ENCODE results near the gene VASN. TPM values are rescaled to one million over a fixed set of nuclear protein-coding genes. Genes with fewer than 3 reads are reported as not detected.
"Not testable (repeated sequence)": the region's sequence is repeated elsewhere in the genome, so short reads cannot be mapped to it uniquely, and the experiment has no call there.

Gene VASN
- total and polyA plus RNA-seq, 8 donors = 11.3 to 28.3 (median 16.7) TPM

DNA sequence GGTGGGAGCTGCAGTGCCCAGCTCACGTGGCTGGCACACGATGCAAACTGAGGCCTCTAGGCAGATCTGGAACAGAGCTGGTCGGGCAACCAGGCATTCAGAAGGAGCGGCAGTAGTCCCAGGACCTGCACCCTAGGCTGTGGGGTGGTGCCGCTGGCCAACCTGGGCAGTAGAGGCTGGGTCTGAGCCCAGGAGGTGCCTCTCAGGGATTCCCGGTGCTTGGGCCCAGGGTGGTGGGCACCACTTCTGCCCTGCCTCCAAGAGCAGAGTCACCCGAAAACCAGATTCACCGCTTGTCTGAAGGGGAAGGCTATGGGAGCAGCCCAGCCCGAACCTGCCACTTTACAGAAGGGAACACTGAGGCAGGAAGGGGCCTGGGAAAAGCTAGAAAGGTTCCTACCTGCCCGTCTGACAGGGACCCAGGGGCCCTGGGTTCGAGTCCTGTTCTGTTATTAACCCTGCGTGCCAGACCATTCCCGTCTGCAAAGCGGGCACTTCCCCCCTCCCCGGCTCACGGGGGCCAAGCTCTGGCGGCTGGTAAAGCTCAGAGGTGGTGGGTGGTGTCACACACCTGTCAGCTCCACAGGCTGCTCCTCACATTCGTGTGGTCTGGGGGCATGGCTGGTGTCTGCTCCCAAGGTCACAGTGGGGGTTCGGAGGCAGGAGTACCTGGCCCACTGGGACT lies 38.9 kb upstream of the VASN start:
- Histone ChIP-seq H3K4me1 (peaks cover 18 to 34% of the 10 kb centered on the region in 2 donors), H3K27me3 (peaks cover 0 to 9% of the 10 kb centered on the region in 2 donors), H3K9me3 (no peaks in the 10 kb centered on the region), H3K36me3 (peaks cover 0 to 55% of the 10 kb centered on the region in 2 donors), H3K4me3 (no peak overlapping the region), H3K27ac (no peak overlapping the region)
- no peak for TF ChIP-seq CTCF (IDR thresholded peaks at IDR 0.05)
- intact Hi-C loops (cut with DNase I) = loop anchor here in 1 of 2 donors (5.0 kb wide), 2 partner anchors 45 to 130 kb away; no protein-coding TSS in a partner anchor
- DNase-seq = no peak
- ATAC-seq = no peak

DNA sequence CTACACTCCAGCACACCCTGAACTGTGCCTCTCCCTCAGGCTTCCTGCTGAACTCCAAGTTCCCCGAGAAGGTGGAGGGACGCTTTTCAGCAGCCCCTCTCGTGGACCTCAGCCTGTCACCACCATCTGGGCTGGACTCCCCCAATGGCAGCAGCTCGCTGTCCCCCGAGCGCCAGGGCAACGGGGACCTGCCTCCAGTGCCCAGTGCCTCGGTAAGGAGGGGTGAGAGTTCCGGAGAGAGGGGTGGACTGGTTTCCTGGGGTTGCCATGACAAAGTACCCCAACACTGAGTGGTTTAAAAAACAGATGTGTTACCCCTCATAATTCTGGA lies 38.4 kb upstream of the VASN start:
- no peak overlapping the region for H3K27ac ChIP-seq
- no peak for DNase-seq

DNA sequence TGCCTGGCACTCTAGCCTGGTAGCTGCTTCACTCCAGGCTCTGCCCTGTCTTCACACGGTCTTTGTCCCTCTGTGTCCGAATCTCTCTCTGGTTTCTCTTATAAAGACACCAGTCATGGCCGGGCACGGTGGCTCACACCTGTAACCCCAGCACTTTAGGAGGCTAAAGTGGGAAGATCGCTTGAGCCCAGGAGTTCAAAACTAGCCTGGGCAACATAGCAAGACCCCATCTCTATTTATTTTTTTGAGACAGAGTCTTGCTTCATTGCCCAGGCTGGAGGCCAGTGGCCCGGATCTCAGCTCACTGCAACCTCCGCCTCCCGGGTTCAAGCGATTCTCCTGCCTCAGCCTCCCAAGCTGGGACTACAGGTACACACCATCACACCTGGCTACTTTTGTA lies 37.9 kb upstream of the VASN start:
- H3K9me3 ChIP-seq, DNase-seq, H3K27me3 ChIP-seq, H3K4me3 ChIP-seq, H3K27ac ChIP-seq, ATAC-seq: not testable (repeated sequence)
- intact Hi-C loops (cut with DNase I) = loop anchor here in 1 of 2 donors (5.0 kb wide), 2 partner anchors 46 to 131 kb away; no protein-coding TSS in a partner anchor
- Histone ChIP-seq H3K4me1 (peaks cover 9 to 30% of the 10 kb centered on the region in 2 donors), H3K36me3 (peaks cover 0 to 64% of the 10 kb centered on the region in 2 donors)

More for the DNA sequence above, 38.4 kb upstream of the VASN start:
- no peak for TF ChIP-seq CTCF (IDR thresholded peaks at IDR 0.05)
- intact Hi-C loops (cut with DNase I) = loop anchor here in 1 of 2 donors (5.0 kb wide), 2 partner anchors 46 to 131 kb away; no protein-coding TSS in a partner anchor
- Histone ChIP-seq H3K27me3 (peaks cover 0 to 4% of the 10 kb centered on the region in 2 donors), H3K36me3 (peaks cover 0 to 60% of the 10 kb centered on the region in 2 donors), H3K9me3 (no peaks in the 10 kb centered on the region), H3K4me3 (no peak overlapping the region), H3K4me1 (peaks cover 13 to 34% of the 10 kb centered on the region in 2 donors)
- no peak for ATAC-seq

DNA sequence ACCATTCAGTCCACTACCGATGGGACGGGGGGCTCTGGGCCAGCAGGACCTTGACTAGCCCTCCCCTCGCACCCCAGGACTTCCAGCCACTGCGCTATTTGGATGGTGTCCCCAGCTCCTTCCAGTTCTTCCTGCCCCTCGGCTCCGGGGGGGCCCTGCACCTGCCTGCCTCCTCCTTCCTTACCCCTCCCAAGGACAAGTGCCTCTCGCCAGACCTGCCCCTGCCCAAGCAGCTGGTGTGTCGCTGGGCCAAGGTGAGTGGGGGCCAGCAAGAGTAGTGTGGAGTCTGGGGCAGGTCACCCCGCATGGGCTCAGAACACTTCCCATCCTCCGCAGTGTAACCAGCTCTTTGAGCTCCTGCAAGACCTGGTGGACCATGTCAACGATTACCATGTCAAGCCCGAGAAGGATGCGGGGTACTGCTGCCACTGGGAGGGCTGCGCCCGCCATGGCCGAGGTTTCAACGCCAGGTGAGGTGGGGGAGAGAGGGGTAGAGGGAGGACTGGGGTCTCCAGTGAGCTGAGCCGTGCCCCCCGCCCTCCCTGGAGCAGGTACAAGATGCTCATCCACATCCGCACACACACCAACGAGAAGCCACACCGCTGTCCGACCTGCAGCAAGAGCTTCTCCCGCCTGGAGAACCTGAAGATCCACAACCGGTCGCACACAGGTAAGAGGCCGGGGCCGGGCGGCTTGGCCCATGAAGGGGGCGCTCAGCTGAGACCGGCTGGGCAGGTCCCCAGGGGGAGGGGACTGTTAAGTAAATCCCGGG lies 36.7 kb upstream of the VASN start:
- ATAC-seq (no peak), DNase-seq (no peak)
- Histone ChIP-seq H3K36me3 (peaks cover 0 to 76% of the 10 kb centered on the region in 2 donors), H3K4me3 (no peak overlapping the region), H3K27me3 (no peaks in the 10 kb centered on the region), H3K9me3 (no peaks in the 10 kb centered on the region), H3K27ac (no peak overlapping the region), H3K4me1 (peaks cover 0 to 26% of the 10 kb centered on the region in 2 donors)
- no peak for TF ChIP-seq CTCF (IDR thresholded peaks at IDR 0.05)
- intact Hi-C loops (cut with DNase I) = loop anchor here in 1 of 2 donors (5.0 kb wide), 2 partner anchors 48 to 133 kb away; no protein-coding TSS in a partner anchor

- no peaks in the 10 kb centered on the region for H3K27me3 ChIP-seq
- no peaks in the 10 kb centered on the region for H3K9me3 ChIP-seq
- intact Hi-C loops (cut with DNase I) = no loop called here
- DNase-seq (no peak), ATAC-seq (no peak)
- H3K4me1 ChIP-seq = peaks cover 3 to 29% of the 10 kb centered on the region in 2 donors
- no peak overlapping the region for H3K27ac ChIP-seq
- H3K4me3 ChIP-seq = no peak overlapping the region
- peaks cover 0 to 94% of the 10 kb centered on the region in 2 donors for H3K36me3 ChIP-seq
- no peak for TF ChIP-seq CTCF (IDR thresholded peaks at IDR 0.05)
Observed at GRCh38 chr16:4336701-4337539, 34.7 kb upstream of the VASN start.

Measured in left lung (tissue), 10 donors.